ENCODE results near the gene OR2T10.

DNA sequence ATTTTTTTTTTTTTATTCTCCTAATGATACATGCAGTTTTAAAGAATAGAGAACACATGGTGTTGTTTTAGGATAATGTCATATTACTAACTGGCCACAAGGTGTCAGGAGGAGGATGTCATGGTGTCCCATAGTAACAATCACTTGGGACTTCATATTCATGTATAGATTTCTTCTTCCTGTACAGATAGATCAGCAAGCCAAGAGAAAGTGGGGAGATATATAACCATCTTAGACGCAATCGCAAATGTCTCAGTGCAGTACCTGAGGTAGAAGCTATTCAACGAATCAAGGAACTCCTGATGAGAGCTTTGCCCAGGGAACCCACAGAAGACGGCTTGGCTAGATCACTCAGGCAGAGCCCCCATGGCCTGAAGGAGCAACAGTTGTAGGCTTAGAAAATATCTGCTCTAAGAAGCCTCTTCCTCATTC lies 25.1 kb upstream of the OR2T10 start:
- TF ChIP-seq ZNF24 (IDR thresholded peaks at IDR 0.05) (no peak), POLR2AphosphoS2 (IDR thresholded peaks at IDR 0.05; ENCODE audit: low read depth, low read length) (no peak), STAT1 (conservative IDR thresholded peaks at IDR 0.05) (no peak), POLR2A (IDR thresholded peaks at IDR 0.05; ENCODE audit: low read depth, low read length) (no peak), MYC (IDR thresholded peaks at IDR 0.05; ENCODE audit: insufficient read depth, insufficient read length, insufficient replicate concordance, low read length, severe bottlenecking) (no peak), ATF7 (IDR thresholded peaks at IDR 0.05; ENCODE audit: low read depth) (no peak), CREB1 (IDR thresholded peaks at IDR 0.05; ENCODE audit: low read depth) (no peak), SMAD1 (IDR thresholded peaks at IDR 0.05; ENCODE audit: low read depth, partially characterized antibody) (no peak), EZH2 (IDR thresholded peaks at IDR 0.05; ENCODE audit: borderline replicate concordance, control insufficient read depth, low read depth, low read length) (no peak), RCOR1 (conservative IDR thresholded peaks at IDR 0.05; ENCODE audit: low read depth, low read length) (no peak)
- TF ChIP-seq, protein P1, sequence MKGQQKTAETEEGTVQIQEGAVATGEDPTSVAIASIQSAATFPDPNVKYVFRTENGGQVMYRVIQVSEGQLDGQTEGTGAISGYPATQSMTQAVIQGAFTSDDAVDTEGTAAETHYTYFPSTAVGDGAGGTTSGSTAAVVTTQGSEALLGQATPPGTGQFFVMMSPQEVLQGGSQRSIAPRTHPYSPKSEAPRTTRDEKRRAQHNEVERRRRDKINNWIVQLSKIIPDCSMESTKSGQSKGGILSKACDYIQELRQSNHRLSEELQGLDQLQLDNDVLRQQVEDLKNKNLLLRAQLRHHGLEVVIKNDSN (IDR thresholded peaks at IDR 0.05; ENCODE audit: borderline replicate concordance, extremely low read length, insufficient read depth, low read depth, low read length) = no peak
- TF ChIP-seq, protein P2, sequence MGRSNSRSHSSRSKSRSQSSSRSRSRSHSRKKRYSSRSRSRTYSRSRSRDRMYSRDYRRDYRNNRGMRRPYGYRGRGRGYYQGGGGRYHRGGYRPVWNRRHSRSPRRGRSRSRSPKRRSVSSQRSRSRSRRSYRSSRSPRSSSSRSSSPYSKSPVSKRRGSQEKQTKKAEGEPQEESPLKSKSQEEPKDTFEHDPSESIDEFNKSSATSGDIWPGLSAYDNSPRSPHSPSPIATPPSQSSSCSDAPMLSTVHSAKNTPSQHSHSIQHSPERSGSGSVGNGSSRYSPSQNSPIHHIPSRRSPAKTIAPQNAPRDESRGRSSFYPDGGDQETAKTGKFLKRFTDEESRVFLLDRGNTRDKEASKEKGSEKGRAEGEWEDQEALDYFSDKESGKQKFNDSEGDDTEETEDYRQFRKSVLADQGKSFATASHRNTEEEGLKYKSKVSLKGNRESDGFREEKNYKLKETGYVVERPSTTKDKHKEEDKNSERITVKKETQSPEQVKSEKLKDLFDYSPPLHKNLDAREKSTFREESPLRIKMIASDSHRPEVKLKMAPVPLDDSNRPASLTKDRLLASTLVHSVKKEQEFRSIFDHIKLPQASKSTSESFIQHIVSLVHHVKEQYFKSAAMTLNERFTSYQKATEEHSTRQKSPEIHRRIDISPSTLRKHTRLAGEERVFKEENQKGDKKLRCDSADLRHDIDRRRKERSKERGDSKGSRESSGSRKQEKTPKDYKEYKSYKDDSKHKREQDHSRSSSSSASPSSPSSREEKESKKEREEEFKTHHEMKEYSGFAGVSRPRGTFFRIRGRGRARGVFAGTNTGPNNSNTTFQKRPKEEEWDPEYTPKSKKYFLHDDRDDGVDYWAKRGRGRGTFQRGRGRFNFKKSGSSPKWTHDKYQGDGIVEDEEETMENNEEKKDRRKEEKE (IDR thresholded peaks at IDR 0.05) = no peak
